H1 (cell line): ENCODE measurements around the gene TSGA10IP. TPM values are rescaled to one million over a fixed set of nuclear protein-coding genes. Genes with fewer than 3 reads are reported as not detected.

Source experiments
- CTCF ChIP-seq, 3 experiments: IDR thresholded peaks; 1 replicate in 2 of 3; 2 replicates in 1 of 3; pipeline versions ENCODE4 v1.5.1 to v1.6.1; 2011; ENCODE audit warnings: low read length in 3 of 3, mild to moderate bottlenecking in 3 of 3, inconsistent platforms in 2 of 3, low read depth in 1 of 3, moderate library complexity in 1 of 3; ENCODE audit not compliant: insufficient read depth in 1 of 3; ENCODE audit errors: control extremely low read depth in 1 of 3
- MAFK ChIP-seq: IDR thresholded peaks from 2 replicates; pipeline ENCODE4 v1.6.1; 2012; ENCODE audit warnings: low read depth, mild to moderate bottlenecking, improper control_type of control experiment, low read length
- POLR2A ChIP-seq, 2 experiments: IDR thresholded peaks; 1 replicate in 1 of 2; 2 replicates in 1 of 2; pipeline ENCODE4 v1.6.1; 2011; ENCODE audit warnings: low read depth in 2 of 2, low read length in 2 of 2, mild to moderate bottlenecking in 2 of 2; ENCODE audit errors: control extremely low read depth in 1 of 2
- polyA plus RNA-seq, 7 experiments: library from polyadenylated mRNA; depleted of rRNA in 3 of 7; stranded (reverse) in 5 of 7; unstranded in 2 of 7; fragments of >200 nt in 5 of 7; fragments of 200-250 nt in 2 of 7; gene quantifications; 1 replicate in 5 of 7; 2 replicates in 1 of 7; 4 replicates in 1 of 7; pipeline versions ENCODE4 v1.2.1 to v1.2.3, GENCODE V29; 2011 to 2013; ENCODE audit warnings: missing spikeins in 2 of 7, mixed read lengths in 2 of 7
- total RNA-seq: library from RNA; stranded (reverse); fragmentation: NEBNext Ultra II Directional; extraction: Animal tissue kit (Norgen Biotek cat#: 25700); gene quantifications from 2 replicates; pipeline ENCODE4 v1.2.1, GENCODE V29; 2021

Gene TSGA10IP
- total and polyA plus RNA-seq, 2 of the 8 experiments (the other 6 are each of a cell fraction or from before 2014, with no cell fraction given): 1.9 to 6.0 TPM

DNA sequence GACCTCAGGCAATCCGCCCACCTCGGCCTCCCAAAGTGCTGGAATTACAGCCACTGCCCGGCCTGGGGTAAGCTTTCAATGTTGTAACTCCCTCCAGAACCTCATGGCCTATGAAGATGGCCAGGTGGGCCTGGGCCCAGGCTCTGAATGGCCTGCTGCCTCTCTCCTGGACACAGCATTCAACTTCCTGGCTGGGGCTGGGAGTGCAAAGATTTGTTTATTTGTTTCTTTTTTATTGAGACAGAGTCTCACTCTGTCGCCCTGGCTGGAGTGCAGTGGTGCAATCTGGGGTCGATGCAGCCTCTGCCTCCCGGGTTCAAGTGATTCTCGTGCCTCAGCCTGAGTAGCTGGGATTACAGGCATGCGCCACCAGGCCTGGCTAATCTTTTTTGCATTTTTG lies 513 bp upstream of the TSGA10IP start (continued):
- no peak for TF ChIP-seq CTCF (IDR thresholded peaks at IDR 0.05; ENCODE audit: control extremely low read depth in 1 of 3, insufficient read depth in 1 of 3, low read depth in 1 of 3, low read length in 3 of 3)
- no peak for TF ChIP-seq MAFK
- TF ChIP-seq POLR2A (IDR thresholded peaks at IDR 0.05; ENCODE audit: control extremely low read depth in 1 of 2, low read depth in 2 of 2, low read length in 2 of 2): no peak
